A549 (cell line): Measurements from ENCODE around the gene ITGAV. TPM values are rescaled to one million over a fixed set of nuclear protein-coding genes. Genes with fewer than 3 reads are reported as not detected.
A peak's percentile ranks its signal among the peaks of the same experiment; 100 is the strongest.

ENCODE experiments used
- ATAC-seq, 2 experiments: fragments of 200-7000 bp in 1 of 2; fragments of >200 bp in 1 of 2; cut with Nextera tagmentation in 1 of 2; cut with Tn5 transposase in 1 of 2; 3 replicates each; pipeline versions ENCODE4 v1.8.0 to v1.9.1; 2018 to 2020; ENCODE audit warnings: mild to moderate bottlenecking in 1 of 2, moderate library complexity in 1 of 2
- CTCF ChIA-PET: fragments of 300-600 bp; sonication (Branson Sonifier 250); formaldehyde crosslinking; extraction: SDS; loops from one replicate; lab custom pipeline; 2021; ENCODE audit warnings: antibody characterized with exemption, inconsistent platforms; lab: Yijun Ruan, JAX
- POLR2A ChIA-PET: fragments of 350-600 bp; formaldehyde crosslinking; extraction: SDS; loops from one replicate; lab custom pipeline; 2021; ENCODE audit warnings: antibody characterized with exemption, inconsistent platforms; lab: Yijun Ruan, JAX
- DNase-seq, 2 experiments: peaks; one replicate each; pipeline versions ENCODE4 v3.0.0 to v3.0.0-alpha.2; 2011 to 2016; ENCODE audit warnings: low read depth in 1 of 2, low spot score in 1 of 2
- FAIRE-seq: peaks from 2 replicates; lab custom pipeline; 2011; peaks lifted over from hg19 to GRCh38; lab: Jason Lieb, UNC
- H3K27ac ChIP-seq, 2 experiments: fragments of >200 bp; sonication (Bioruptor Twin); formaldehyde crosslinking; 3 replicates each; pipeline ENCODE4 v1.5.1; 2016 to 2017
- H3K4me1 ChIP-seq: fragments of >200 bp; sonication (Bioruptor Twin); formaldehyde crosslinking; 3 replicates; pipeline ENCODE4 v1.6.1; 2016
- H3K4me2 ChIP-seq: fragments of >200 bp; sonication (Bioruptor Twin); formaldehyde crosslinking; 3 replicates; pipeline ENCODE4 v1.6.1; 2016
- H3K4me3 ChIP-seq: fragments of >200 bp; sonication (Bioruptor Twin); formaldehyde crosslinking; 3 replicates; pipeline ENCODE4 v1.5.1; 2016
- H3K9me3 ChIP-seq: fragments of >200 bp; sonication (Bioruptor Twin); formaldehyde crosslinking; 3 replicates; pipeline ENCODE4 v1.6.1; 2016
- BHLHE40 ChIP-seq: IDR thresholded peaks from 2 replicates; pipeline ENCODE4 v1.6.1; 2012; ENCODE audit warnings: low read depth, low read length, inconsistent platforms
- CBX2 ChIP-seq: fragments of 200-600 bp; sonication (generic); IDR thresholded peaks from 2 replicates; pipeline ENCODE4 v1.6.1; 2016; ENCODE audit warnings: low read depth, mild to moderate bottlenecking, borderline replicate concordance
- CBX8 ChIP-seq: fragments of 200-600 bp; sonication (generic); IDR thresholded peaks from 2 replicates; pipeline ENCODE4 v1.6.1; 2016
- CEBPB ChIP-seq, 2 experiments: fragments of >200 bp in 1 of 2; sonication (Bioruptor Twin) in 1 of 2; formaldehyde crosslinking in 1 of 2; IDR thresholded peaks; 2 replicates each; pipeline ENCODE4 v1.6.1; 2012 to 2016
- CHD2 ChIP-seq: fragments of 150-350 bp; IDR thresholded peaks from 2 replicates; pipeline ENCODE4 v1.6.1; 2014; ENCODE audit warnings: low read length; ENCODE audit not compliant: partially characterized antibody
- EHF ChIP-seq: fragments of 250-450 bp; sonication (Bioruptor Pico); IDR thresholded peaks from 2 replicates; pipeline ENCODE4 v1.5.0; 2020; ENCODE audit warnings: mild to moderate bottlenecking
- ESRRA ChIP-seq: fragments of 150-350 bp; IDR thresholded peaks from 2 replicates; pipeline ENCODE4 v1.6.1; 2014; ENCODE audit warnings: mild to moderate bottlenecking, low read length, borderline replicate concordance
- FOSL2 ChIP-seq, 2 experiments: fragments of 450-650 bp in 1 of 2; fragments of >200 bp in 1 of 2; sonication (Bioruptor Twin) in 1 of 2; formaldehyde crosslinking; IDR thresholded peaks; 2 replicates each; pipeline versions ENCODE4 v1.5.0 to v1.6.1; 2016 to 2020; ENCODE audit warnings: mild to moderate bottlenecking in 1 of 2, moderate library complexity in 1 of 2
- HMGXB4 ChIP-seq: fragments of 250-450 bp; sonication (Bioruptor Pico); IDR thresholded peaks from 2 replicates; pipeline ENCODE4 v1.5.0; 2021; ENCODE audit warnings: mild to moderate bottlenecking, moderate library complexity, borderline replicate concordance
- HOXB13 ChIP-seq: fragments of 250-450 bp; sonication (Bioruptor Pico); IDR thresholded peaks from 2 replicates; pipeline ENCODE4 v1.5.0; 2020; ENCODE audit warnings: low read depth, mild to moderate bottlenecking, moderate library complexity
- JUNB ChIP-seq: fragments of >200 bp; sonication (Bioruptor Twin); formaldehyde crosslinking; IDR thresholded peaks from 2 replicates; pipeline ENCODE4 v1.6.1; 2016
- KDM1A ChIP-seq: fragments of 200-600 bp; sonication (generic); IDR thresholded peaks from 2 replicates; pipeline ENCODE4 v1.6.1; 2016; ENCODE audit warnings: low read depth, mild to moderate bottlenecking
- KDM5A ChIP-seq: fragments of 200-600 bp; sonication (generic); IDR thresholded peaks from 2 replicates; pipeline ENCODE4 v1.6.1; 2016; ENCODE audit warnings: antibody characterized with exemption, mild to moderate bottlenecking
- MAFK ChIP-seq: fragments of 450-650 bp; IDR thresholded peaks from 2 replicates; pipeline ENCODE4 v1.6.1; 2014; ENCODE audit not compliant: partially characterized antibody
- MAZ ChIP-seq: fragments of 150-350 bp; IDR thresholded peaks from 2 replicates; pipeline ENCODE4 v1.6.1; 2014; ENCODE audit warnings: antibody characterized with exemption, low read depth, low read length, borderline replicate concordance
- MYC ChIP-seq: IDR thresholded peaks from 2 replicates; pipeline ENCODE4 v1.6.1; 2012; ENCODE audit warnings: mild to moderate bottlenecking, inconsistent platforms, low read length, improper control_type of control experiment, borderline replicate concordance
- PBX3 ChIP-seq: IDR thresholded peaks from 2 replicates; pipeline ENCODE4 v1.6.1; 2012
- PHF8 ChIP-seq: fragments of 200-600 bp; sonication (generic); IDR thresholded peaks from 2 replicates; pipeline ENCODE4 v1.6.1; 2016; ENCODE audit warnings: low read depth, mild to moderate bottlenecking, antibody characterized with exemption, moderate library complexity, borderline replicate concordance
- RARB ChIP-seq: fragments of 250-450 bp; sonication (Bioruptor Pico); IDR thresholded peaks from 2 replicates; pipeline ENCODE4 v1.8.0; 2021; ENCODE audit warnings: mild to moderate bottlenecking, moderate library complexity
- RNF2 ChIP-seq: fragments of 200-600 bp; sonication (generic); IDR thresholded peaks from 2 replicates; pipeline ENCODE4 v1.6.1; 2016; ENCODE audit warnings: low read depth, mild to moderate bottlenecking, antibody characterized with exemption, moderate library complexity, borderline replicate concordance
- SMC3 ChIP-seq: fragments of >200 bp; sonication (Bioruptor Twin); formaldehyde crosslinking; IDR thresholded peaks from 3 replicates; pipeline ENCODE4 v1.6.1; 2018; ENCODE audit warnings: inconsistent platforms
- TP53 ChIP-seq: fragments of 250-450 bp; sonication (Bioruptor Pico); IDR thresholded peaks from 2 replicates; pipeline ENCODE4 v1.5.0; 2021; ENCODE audit warnings: mild to moderate bottlenecking, moderate library complexity
- ZFP36 ChIP-seq: fragments of 450-650 bp; IDR thresholded peaks from 2 replicates; pipeline ENCODE4 v1.6.1; 2014; ENCODE audit warnings: borderline replicate concordance; ENCODE audit not compliant: partially characterized antibody
- ZNF302 ChIP-seq: fragments of 250-450 bp; sonication (Bioruptor Pico); IDR thresholded peaks from 2 replicates; pipeline ENCODE4 v1.9.0; 2021; ENCODE audit warnings: inconsistent platforms, mild to moderate bottlenecking, moderate library complexity
- ZSCAN20 ChIP-seq: fragments of 250-450 bp; sonication (Bioruptor Pico); IDR thresholded peaks from 2 replicates; pipeline ENCODE4 v1.8.0; 2022; ENCODE audit warnings: mild to moderate bottlenecking, moderate library complexity
- WGBS: methylation state at CpG from one replicate; pipeline ENCODE4 v1.1.6; 2017; ENCODE audit errors: missing lambda C conversion rate; 5-methylcytosine and 5-hydroxymethylcytosine counted together
- polyA plus RNA-seq, 4 experiments: library from polyadenylated mRNA; depleted of rRNA in 3 of 4; stranded (reverse); fragments of >200 nt; fragmentation: RNase III in 1 of 4; extraction: RNeasy Plus Mini Kit Qiagen cat#74134 plus additional on column Dnase treatment in 1 of 4; gene quantifications; 2 replicates in 3 of 4; 3 replicates in 1 of 4; pipeline ENCODE4 v1.2.3, GENCODE V29; 2011 to 2017

The ITGAV gene
- polyA plus RNA-seq, 2 of the 4 experiments (the other 2 are of a cell fraction) = 93.3 to 148 TPM

GRCh38 chr2:186572705-186573104 lies 17.2 kb upstream of the ITGAV start (continued):
- TF ChIP-seq KDM1A = no peak
- TF ChIP-seq KDM5A = no peak
- TF ChIP-seq EHF = no peak
- TF ChIP-seq PHF8 = no peak
- TF ChIP-seq HMGXB4 (CRISPR knock-in tag) = no peak
- peak; percentile 28 to 80; a peak in 2 of 4 replicates for TF ChIP-seq CEBPB (IDR thresholded peaks at IDR 0.05)
- no peak for TF ChIP-seq RARB (CRISPR knock-in tag)
- peak; percentile 67; the same call in 1 of the 2 replicates for TF ChIP-seq JUNB
- no peak for TF ChIP-seq MAZ
- no peak for TF ChIP-seq CBX8
- no peak for TF ChIP-seq BHLHE40
- no peak for TF ChIP-seq ZFP36
- TF ChIP-seq MAFK = no peak
- TF ChIP-seq ZNF302 (CRISPR knock-in tag) = no peak
- TF ChIP-seq ESRRA = no peak
- TF ChIP-seq CBX2 = no peak
- no peak for TF ChIP-seq CHD2
- no peak for TF ChIP-seq HOXB13
- TF ChIP-seq FOSL2 (IDR thresholded peaks at IDR 0.05) = peak; percentile 77
- peak; percentile 90 for TF ChIP-seq FOSL2 (CRISPR knock-in tag; IDR thresholded peaks at IDR 0.05)

- no peak for TF ChIP-seq MAZ
- no peak for TF ChIP-seq MYC
- no peak for TF ChIP-seq TP53 (CRISPR knock-in tag)
- TF ChIP-seq SMC3 = no peak
- TF ChIP-seq RNF2 = no peak
- no peak for TF ChIP-seq KDM1A
- TF ChIP-seq PBX3 = no peak
- TF ChIP-seq ESRRA = no peak
- no peak for TF ChIP-seq ZSCAN20 (CRISPR knock-in tag)
- no peak for TF ChIP-seq HOXB13
- no peak for TF ChIP-seq FOSL2 (IDR thresholded peaks at IDR 0.05)
- no peak for TF ChIP-seq FOSL2 (CRISPR knock-in tag; IDR thresholded peaks at IDR 0.05)
- ChIA-PET POLR2A (no interaction called here), CTCF (interaction anchor here (1.5 kb wide), 2 partner anchors 18 to 65 kb away, joined by 3 to 4 read pairs; no protein-coding TSS in a partner anchor)
- peak overlapping the region; percentile 58 for H3K4me2 ChIP-seq
- H3K4me3 ChIP-seq = no peak overlapping the region
- no peaks in the 10 kb centered on the region for H3K9me3 ChIP-seq
- FAIRE-seq = no peak
- no peak for ATAC-seq
- peak overlapping the region; percentile 86 to 87 for H3K27ac ChIP-seq
- peaks cover 79% of the 10 kb centered on the region for H3K4me1 ChIP-seq
- no peak for DNase-seq
- WGBS = 80% methylated on average over 3 of the region's 3 CpGs
Observed at GRCh38 chr2:186573531-186573930, 16.3 kb upstream of the ITGAV start.
